ENCODE measurements around the gene GRB2.
"Not testable (repeated sequence)": the region's sequence is repeated elsewhere in the genome, so short reads cannot be mapped to it uniquely, and the experiment has no call there.

GRB2 gene

GRCh38 chr17:75384751-75385150 is 20.7 kb downstream of the GRB2 start:
- DNase-seq: no peak

DNA sequence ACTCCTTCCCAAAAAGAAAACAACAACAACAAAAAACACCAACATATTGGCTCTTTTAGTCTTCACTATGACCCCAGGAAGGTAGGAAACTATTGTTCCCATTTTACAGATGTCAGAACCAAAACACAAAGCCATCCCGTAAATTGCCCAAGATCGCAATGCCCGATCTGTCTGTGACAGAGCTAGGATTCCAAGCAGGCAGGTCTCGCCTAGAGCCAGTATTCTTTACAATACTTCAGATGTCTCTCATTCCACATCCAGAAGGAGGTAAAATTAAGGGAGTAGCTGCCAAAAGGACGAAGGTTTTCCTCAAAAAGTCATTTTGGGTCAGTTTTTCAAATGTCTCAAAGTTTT is 21.7 kb downstream of the GRB2 start:
- DNase-seq: no peak

- no peak for DNase-seq
Measured at GRCh38 chr17:75380750-75381149, 24.7 kb downstream of the GRB2 start.

- DNase-seq: no peak
Measured at GRCh38 chr17:75380315-75380714, 25.2 kb downstream of the GRB2 start.

- DNase-seq: not testable (repeated sequence)
Measured at GRCh38 chr17:75379426-75379825, 26.1 kb downstream of the GRB2 start.

DNA sequence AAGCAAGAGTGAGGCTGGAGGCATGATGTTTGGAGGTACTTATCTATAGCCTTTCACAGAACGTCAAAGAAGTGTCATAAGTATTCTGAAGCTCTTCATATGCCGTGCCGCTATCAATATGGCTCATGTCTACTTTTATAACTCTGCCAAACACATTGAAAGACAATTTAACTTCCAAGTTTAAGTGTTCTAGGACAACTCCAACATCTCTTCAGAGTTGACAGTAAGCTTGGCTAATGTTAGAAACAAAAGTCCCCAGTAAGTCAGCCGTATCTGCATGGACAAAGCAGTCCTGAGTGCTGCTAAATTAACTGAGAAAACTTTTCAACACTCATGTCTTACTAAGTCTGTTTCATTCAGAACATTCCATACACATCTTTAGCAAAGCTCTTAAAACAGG is 32.2 kb downstream of the GRB2 start:
- DNase-seq: no peak

GRCh38 chr17:75371981-75372380 is 33.5 kb downstream of the GRB2 start:
- no peak for DNase-seq

DNA sequence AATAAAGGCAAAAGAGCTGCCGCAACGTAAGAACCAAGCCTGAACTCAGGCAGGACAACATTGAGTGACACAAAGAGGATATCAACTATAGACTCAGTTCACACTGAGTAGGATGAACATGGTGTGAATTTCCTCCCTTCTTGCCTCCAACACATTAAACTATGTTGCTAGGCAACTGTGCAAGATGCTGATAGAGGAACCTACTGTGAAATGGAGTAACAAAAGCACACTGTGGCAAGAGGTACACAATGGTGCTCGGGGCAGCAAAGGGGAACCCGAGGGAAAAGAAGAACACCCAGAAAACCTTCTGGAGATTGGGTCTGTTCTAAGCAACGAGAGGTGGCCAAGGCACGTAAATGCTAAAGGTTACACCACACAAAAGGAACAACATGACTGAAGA is 34.1 kb downstream of the GRB2 start:
- no peak for DNase-seq

DNA sequence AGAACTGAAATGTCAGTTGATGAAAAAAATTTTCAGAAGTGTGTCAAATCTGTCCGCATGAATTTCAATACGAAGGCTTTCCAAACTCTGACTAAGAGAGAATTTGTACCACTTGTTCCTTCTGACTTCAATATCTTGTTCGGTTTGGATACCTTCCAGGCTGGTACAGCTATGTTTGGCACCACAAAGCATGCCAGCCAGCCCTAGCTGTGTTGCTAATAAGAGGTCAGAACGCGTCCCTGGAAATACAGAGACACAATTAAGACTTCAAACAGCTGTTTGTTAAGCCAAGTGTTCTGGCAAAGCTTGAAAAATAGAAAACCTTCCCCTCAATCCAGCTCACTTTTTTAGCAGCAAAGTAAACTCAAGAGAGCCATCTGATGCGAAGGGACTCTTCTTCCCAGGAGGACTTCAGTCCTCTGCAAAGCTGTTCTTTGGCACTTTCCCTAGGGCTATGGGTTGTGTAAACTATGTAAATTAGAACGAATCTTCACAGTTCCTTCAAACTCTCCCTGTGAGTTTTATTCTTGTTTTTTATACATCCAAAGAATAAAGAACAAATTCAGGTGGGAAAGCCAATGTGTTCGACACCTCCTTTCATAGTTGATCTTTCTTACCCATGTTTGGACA is 35.1 kb downstream of the GRB2 start:
- DNase-seq: no peak

DNA sequence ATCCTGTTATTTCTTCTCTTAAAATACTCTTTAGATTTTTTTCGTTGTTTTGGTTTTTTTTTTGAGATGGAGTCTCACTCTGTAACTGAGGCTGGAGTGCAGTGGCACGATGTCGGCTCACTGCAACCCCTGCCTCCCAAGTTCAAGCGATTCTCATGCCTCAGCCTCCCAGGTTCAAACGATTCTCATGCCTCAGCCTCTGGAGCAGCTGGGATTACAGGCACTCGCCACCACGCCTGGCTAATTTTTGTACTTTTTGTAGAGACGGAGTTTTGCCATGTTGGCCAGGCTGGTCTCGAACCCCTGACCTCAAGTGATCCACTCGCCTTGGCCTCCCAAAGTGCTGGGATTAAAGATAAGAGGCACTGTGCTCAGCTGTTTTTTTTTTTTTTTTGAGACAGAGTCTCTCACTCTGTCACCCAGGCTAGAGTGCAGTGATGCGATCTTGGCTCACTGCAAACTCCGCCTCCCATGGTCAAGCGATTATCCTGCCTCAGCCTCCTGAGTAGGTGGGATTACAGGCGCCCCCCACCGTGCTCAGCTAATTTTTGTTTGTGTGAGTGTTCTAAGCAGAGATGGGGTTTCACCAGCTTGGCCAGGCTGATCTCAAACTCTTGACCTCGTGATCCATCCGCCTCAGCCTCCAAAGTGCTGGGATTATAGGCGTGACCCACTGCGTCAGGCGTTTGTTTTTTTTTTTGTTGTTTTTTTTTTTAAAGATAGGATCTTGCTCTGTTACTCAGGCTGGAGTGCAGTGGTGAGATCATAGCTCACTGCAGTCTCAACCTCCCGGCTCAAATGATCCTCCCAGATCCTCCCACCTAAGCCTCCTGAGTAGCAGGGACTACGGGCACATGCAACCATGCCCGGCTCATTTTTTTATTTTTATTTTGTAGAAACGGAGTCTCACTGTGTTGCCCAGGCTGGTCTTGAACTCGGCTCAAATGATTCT is 37.4 kb downstream of the GRB2 start:
- DNase-seq: not testable (repeated sequence)

- DNase-seq: no peak
Measured at GRCh38 chr17:75367312-75367711, 38.2 kb downstream of the GRB2 start.

GRCh38 chr17:75366432-75366831 is 39.0 kb downstream of the GRB2 start:
- no peak for DNase-seq

DNA sequence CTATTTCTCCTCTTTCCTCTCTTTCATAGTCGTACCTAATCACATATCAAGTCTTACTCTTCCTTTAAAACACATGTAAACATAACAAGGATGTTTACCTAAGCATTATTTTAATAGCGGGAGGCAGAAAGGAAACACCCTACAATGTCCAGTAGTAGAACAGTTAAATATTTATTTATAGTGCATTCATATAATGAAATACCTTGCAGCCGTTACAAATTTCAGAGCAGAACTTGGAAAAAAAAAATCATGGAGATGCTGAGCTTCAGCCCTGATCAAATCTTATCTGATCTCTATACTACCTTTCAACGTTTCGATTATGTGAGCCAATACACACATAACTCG is 39.6 kb downstream of the GRB2 start:
- no peak for DNase-seq

GRCh38 chr17:75365009-75365930 is 40.2 kb downstream of the GRB2 start:
- no peak for DNase-seq

GRCh38 chr17:75364078-75364477 is 41.4 kb downstream of the GRB2 start:
- no peak for DNase-seq

DNA sequence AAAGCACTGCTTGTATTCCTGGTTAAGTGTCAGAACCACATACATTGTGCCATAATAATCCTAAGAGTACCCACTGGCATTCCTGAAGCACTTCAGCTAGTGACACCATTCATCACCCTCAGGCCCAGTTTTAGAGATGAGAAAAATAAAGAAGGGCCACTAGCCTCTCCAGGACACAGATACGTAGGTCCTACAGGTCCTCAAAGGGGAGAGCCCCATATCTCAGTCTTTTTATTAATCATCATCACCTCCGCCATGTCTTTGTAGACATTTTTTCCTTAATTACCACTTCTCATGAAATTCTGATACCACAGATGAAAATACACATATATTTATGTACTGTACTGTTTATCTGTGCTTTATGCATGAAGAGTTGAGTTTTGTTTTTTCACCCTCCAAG is 43.5 kb downstream of the GRB2 start:
- no peak for DNase-seq

- DNase-seq: no peak
Measured at GRCh38 chr17:75361344-75361743, 44.1 kb downstream of the GRB2 start.

DNA sequence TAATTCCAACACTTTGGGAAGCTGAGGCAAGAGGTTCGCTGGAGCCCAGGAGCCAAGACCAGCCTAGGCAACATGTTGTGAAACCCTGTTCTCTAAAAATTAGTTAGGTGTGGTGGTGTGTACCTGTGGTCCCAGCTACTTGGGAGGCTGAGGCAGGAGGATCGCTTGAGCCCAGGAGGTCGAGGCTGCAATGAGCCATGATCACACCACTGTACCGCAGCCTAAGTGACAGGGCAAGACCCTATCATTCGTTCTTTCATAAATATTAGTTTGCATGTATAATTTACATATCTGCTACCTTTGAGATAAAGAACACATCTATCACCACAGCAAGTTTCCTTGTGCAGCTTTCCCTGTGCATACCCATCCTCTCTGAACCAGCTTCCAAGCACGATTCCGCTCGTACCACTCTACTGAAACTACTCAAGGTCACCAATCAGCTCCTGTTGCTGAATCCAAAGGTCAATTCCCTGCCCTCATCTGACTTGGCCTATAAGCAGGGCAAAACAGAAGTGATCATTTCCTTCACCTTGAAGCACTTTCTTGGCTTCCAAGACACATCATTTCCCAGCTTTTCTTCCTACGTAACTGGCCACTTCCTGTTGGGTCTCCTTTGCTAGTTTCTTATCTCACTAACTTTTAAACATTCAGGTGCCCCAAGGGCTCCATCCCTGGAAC is 49.1 kb downstream of the GRB2 start:
- DNase-seq: no peak

DNA sequence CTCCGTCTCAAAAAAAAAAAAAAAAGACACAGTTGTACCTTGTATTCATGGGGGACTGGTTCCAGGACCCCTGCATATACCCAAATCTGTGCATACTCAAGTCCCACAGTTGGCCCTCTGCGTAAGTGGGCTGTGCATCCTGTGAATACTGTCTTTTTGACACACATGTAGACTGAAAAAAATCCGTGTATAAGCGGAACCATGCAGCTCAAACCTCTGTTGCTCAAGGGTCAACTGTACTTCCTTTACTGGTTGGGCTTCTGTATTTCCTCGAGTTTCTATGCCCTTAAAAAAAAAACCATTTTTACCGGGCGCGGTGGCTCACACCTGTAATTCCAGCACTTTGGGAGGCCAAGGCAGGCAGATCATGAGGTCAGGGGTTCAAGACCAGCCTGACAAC is 52.3 kb downstream of the GRB2 start:
- DNase-seq: no peak

DNA sequence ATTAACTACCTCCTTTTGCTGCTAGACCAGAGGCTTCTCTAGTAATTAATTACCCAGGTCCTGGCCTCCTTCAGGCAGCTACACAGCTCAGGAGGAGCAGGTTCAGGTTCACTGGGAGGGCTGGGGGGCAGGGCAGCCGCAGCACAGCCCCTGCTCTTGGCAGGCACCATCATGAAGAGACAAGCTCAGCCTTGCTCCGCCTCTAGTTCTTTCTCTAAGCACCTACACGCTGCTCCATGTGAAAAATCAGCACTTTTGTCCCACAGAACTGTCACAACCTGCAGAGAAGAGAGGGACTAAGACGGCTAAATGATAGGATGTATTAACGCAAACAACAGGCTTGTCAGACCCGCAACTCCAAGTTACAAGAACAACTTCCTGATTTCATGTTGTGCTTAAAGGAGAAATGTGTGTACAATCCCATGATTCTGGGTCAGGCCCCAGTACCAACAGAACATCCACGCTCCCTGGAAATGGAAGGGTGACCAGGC is 53.4 kb downstream of the GRB2 start:
- no peak for DNase-seq

DNA sequence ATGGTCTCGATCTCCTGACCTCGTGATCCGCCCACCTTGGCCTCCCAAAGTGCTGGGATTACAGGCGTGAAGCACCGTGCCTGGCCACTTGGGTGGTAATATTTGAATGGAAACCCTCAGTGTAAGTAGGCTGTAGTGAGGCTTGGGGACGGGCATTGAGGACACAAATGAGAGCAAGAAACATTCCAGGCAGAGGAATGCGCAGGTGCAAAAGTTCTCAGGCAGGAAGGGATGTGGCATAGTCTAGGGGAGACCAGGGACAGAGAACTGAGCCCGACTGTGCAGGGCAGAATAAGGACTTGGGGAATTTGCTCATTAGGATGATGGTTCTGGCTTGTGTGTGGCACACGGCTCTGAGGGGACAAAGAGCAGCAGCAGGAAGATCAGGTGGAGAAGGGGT is 54.8 kb downstream of the GRB2 start:
- DNase-seq: no peak

- DNase-seq: no peak
Measured at GRCh38 chr17:75350029-75350428, 55.4 kb downstream of the GRB2 start.

DNA sequence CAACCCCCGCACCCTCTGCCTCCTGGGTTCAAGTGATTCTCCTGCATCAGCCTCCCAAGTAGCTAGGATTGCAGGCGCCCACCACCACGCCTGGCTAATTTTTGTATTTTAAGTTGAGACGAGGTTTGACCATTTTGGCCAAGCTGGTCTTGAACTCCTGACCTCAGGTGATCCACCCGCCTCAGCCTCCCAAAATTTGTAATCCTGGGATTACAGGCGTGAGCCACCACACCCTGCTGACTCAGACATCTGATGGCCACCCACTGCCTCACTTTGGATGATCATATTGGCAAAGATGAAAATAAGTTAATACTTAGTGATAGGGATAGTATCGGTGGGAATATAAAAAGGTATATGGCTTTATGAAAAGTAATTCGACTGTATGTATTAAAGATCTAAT is 55.9 kb downstream of the GRB2 start:
- no peak for DNase-seq

Data from activated CD8-positive, alpha-beta memory T cell treated with anti-CD3 and anti-CD28 coated beads, Interleukin-2, amount 50 U/mL, for 48 hours (primary cell).